GM23338 (cell line): ENCODE data around the gene MTX3.

Source experiments
- CREB1 ChIP-seq: fragments of 250-450 bp; sonication (Bioruptor Pico); IDR thresholded peaks from 2 replicates; pipeline ENCODE4 v1.5.0; 2020; ENCODE audit warnings: low read depth, mild to moderate bottlenecking, moderate library complexity
- CTCF ChIP-seq, 2 experiments: fragments of 200-600 bp in 1 of 2; sonication (generic) in 1 of 2; conservative IDR thresholded peaks; 2 replicates each; pipeline versions ENCODE4 v1.5.1 to v1.6.1; 2016 to 2017; ENCODE audit warnings: antibody characterized with exemption in 2 of 2, low read depth in 2 of 2, mild to moderate bottlenecking in 2 of 2, moderate library complexity in 1 of 2
- ETS1 ChIP-seq: IDR thresholded peaks from 2 replicates; pipeline ENCODE4 v1.6.1; 2016; ENCODE audit warnings: antibody characterized with exemption
- EZH2 ChIP-seq: fragments of 200-600 bp; sonication (generic); IDR thresholded peaks from one replicate; pipeline ENCODE4 v1.8.0; 2017; ENCODE audit warnings: antibody characterized with exemption, mild to moderate bottlenecking, low read depth; ENCODE audit not compliant: unreplicated experiment
- EZH2phosphoT487 ChIP-seq: fragments of 200-600 bp; sonication (generic); IDR thresholded peaks from one replicate; pipeline ENCODE4 v1.8.1; 2018; ENCODE audit warnings: antibody characterized with exemption; ENCODE audit not compliant: unreplicated experiment
- JUNB ChIP-seq: IDR thresholded peaks from one replicate; pipeline ENCODE4 v1.6.1; 2016; ENCODE audit warnings: antibody characterized with exemption; ENCODE audit not compliant: unreplicated experiment
- POLR2AphosphoS5 ChIP-seq: IDR thresholded peaks from 2 replicates; pipeline ENCODE4 v1.6.1; 2016; ENCODE audit warnings: antibody characterized with exemption, low read depth
- REST ChIP-seq: IDR thresholded peaks from one replicate; pipeline ENCODE4 v1.6.1; 2018; ENCODE audit warnings: antibody characterized with exemption; ENCODE audit not compliant: unreplicated experiment
- STAT1 ChIP-seq: IDR thresholded peaks from one replicate; pipeline ENCODE4 v1.6.1; 2016; ENCODE audit warnings: antibody characterized with exemption; ENCODE audit not compliant: unreplicated experiment

GRCh38 chr5:80034962-80035821, 44.1 kb upstream of the MTX3 start, which contains the start of gene THBS4:
- TF ChIP-seq CTCF (conservative IDR thresholded peaks at IDR 0.05; ENCODE audit: low read depth in 2 of 2) (no peak), REST (no peak), EZH2 (no peak), ETS1 (no peak), EZH2phosphoT487 (no peak), JUNB (no peak), POLR2AphosphoS5 (no peak), CREB1 (CRISPR knock-in tag) (no peak), STAT1 (no peak)
